ENCODE results near the gene UNC79.

GRCh38 chr14:93475471-93475870 lies 44.7 kb downstream of the UNC79 start:
- TF ChIP-seq CTCF (IDR thresholded peaks at IDR 0.05) (no peak), POLR2A (IDR thresholded peaks at IDR 0.05) (no peak)

Measured in thyroid gland (tissue), 4 donors.